ENCODE results near the gene TMEM145. TPM values are rescaled to one million over a fixed set of nuclear protein-coding genes. Genes with fewer than 3 reads are reported as not detected.

The TMEM145 gene
- polyA plus RNA-seq, 1 donor (not counting 4 experiments of a cell fraction or from before 2014, with no cell fraction given), result not detected

GRCh38 chr19:42316223-42317211, 3.4 kb downstream of the TMEM145 start:
- DNase-seq (ENCODE audit: low read depth, low spot score), result no peak
- FAIRE-seq, result no peak
- H4K20me1 ChIP-seq (ENCODE audit: control insufficient read depth, extremely low read depth, insufficient read depth, low read length), result no peaks in the 10 kb centered on the region
- no peaks in the 10 kb centered on the region for H3K4me1 ChIP-seq (ENCODE audit: control insufficient read depth, extremely low read depth, insufficient read depth, low read length)
- peaks cover 35% of the 10 kb centered on the region for H3K27me3 ChIP-seq (ENCODE audit: control insufficient read depth, extremely low read depth, insufficient read depth, low read length)
- no peak for TF ChIP-seq EZH2 (IDR thresholded peaks at IDR 0.05; ENCODE audit: low read length)
- no peak for TF ChIP-seq CTCF (optimal IDR thresholded peaks at IDR 0.05 in 1 of 3, IDR thresholded peaks at IDR 0.05 in 1 of 3, conservative IDR thresholded peaks at IDR 0.05 in 1 of 3; ENCODE audit: extremely low read depth in 1 of 3, insufficient read depth in 2 of 3, low read length in 3 of 3)
- dilution Hi-C loops (cut with MboI; ENCODE audit: extremely low pct_ligation_motif_present, low sequenced_read_pairs), result no loop called here
- no peak overlapping the region for H3K27ac ChIP-seq (ENCODE audit: control insufficient read depth, insufficient read depth, low read length)
- no peaks in the 10 kb centered on the region for H3K9me3 ChIP-seq (ENCODE audit: control insufficient read depth, low read depth, low read length)
- no peak overlapping the region for H3K4me2 ChIP-seq (ENCODE audit: control insufficient read depth, extremely low read depth, insufficient read depth, low read depth, low read length)
- no peaks in the 10 kb centered on the region for H3K9me1 ChIP-seq (ENCODE audit: control insufficient read depth, extremely low read depth, insufficient read depth, low read length)
- no peak overlapping the region for H3K9ac ChIP-seq (ENCODE audit: control insufficient read depth, extremely low read depth, insufficient read depth, low read length)
- H3K4me3 ChIP-seq (ENCODE audit: control insufficient read depth in 2 of 3, extremely low read depth in 1 of 3, insufficient read depth in 2 of 3, low read depth in 1 of 3, low read length in 3 of 3), result no peak overlapping the region
- no peak overlapping the region for H2AFZ ChIP-seq (ENCODE audit: control insufficient read depth, low read length)
- H3K36me3 ChIP-seq (ENCODE audit: control insufficient read depth in 2 of 2, extremely low read depth in 1 of 2, insufficient read depth in 2 of 2, low read length in 2 of 2), result no peaks in the 10 kb centered on the region
- no peaks in the 10 kb centered on the region for H3K79me2 ChIP-seq (ENCODE audit: control insufficient read depth, insufficient read depth, low read length)

GRCh38 chr19:42317535-42317934, 4.4 kb downstream of the TMEM145 start:
- Histone ChIP-seq H3K4me1 (ENCODE audit: control insufficient read depth, extremely low read depth, insufficient read depth, low read length) (no peaks in the 10 kb centered on the region), H3K4me3 (ENCODE audit: control insufficient read depth in 2 of 3, extremely low read depth in 1 of 3, insufficient read depth in 2 of 3, low read depth in 1 of 3, low read length in 3 of 3) (no peak overlapping the region), H3K27me3 (ENCODE audit: control insufficient read depth, extremely low read depth, insufficient read depth, low read length) (peaks cover 33% of the 10 kb centered on the region), H3K4me2 (ENCODE audit: control insufficient read depth, extremely low read depth, insufficient read depth, low read depth, low read length) (no peak overlapping the region), H3K9ac (ENCODE audit: control insufficient read depth, extremely low read depth, insufficient read depth, low read length) (no peak overlapping the region), H3K9me3 (ENCODE audit: control insufficient read depth, low read depth, low read length) (no peaks in the 10 kb centered on the region), H2AFZ (ENCODE audit: control insufficient read depth, low read length) (no peak overlapping the region), H3K9me1 (ENCODE audit: control insufficient read depth, extremely low read depth, insufficient read depth, low read length) (no peaks in the 10 kb centered on the region), H4K20me1 (ENCODE audit: control insufficient read depth, extremely low read depth, insufficient read depth, low read length) (no peaks in the 10 kb centered on the region), H3K27ac (ENCODE audit: control insufficient read depth, insufficient read depth, low read length) (no peak overlapping the region), H3K79me2 (ENCODE audit: control insufficient read depth, insufficient read depth, low read length) (no peaks in the 10 kb centered on the region), H3K36me3 (ENCODE audit: control insufficient read depth in 2 of 2, extremely low read depth in 1 of 2, insufficient read depth in 2 of 2, low read length in 2 of 2) (no peaks in the 10 kb centered on the region)
- dilution Hi-C loops (cut with MboI; ENCODE audit: extremely low pct_ligation_motif_present, low sequenced_read_pairs), result no loop called here
- no peak for DNase-seq (ENCODE audit: low read depth, low spot score)
- TF ChIP-seq EZH2 (IDR thresholded peaks at IDR 0.05; ENCODE audit: low read length) (no peak), CTCF (optimal IDR thresholded peaks at IDR 0.05 in 1 of 3, IDR thresholded peaks at IDR 0.05 in 1 of 3, conservative IDR thresholded peaks at IDR 0.05 in 1 of 3; ENCODE audit: extremely low read depth in 1 of 3, insufficient read depth in 2 of 3, low read length in 3 of 3) (no peak)
- FAIRE-seq, result no peak

Data from keratinocyte (primary cell).